Activated naive CD4-positive, alpha-beta T cell treated with anti-CD3 and anti-CD28 coated beads, Interleukin-2, amount 10 ng/mL, durations not matched to agents 7 days and 5 days (primary cell): ENCODE results near the gene PEX16.

Experiments used
- CTCF ChIA-PET: fragments of 350-600 bp; sonication (Branson Sonifier 250); formaldehyde crosslinking; loops from one replicate; lab custom pipeline; 2021; ENCODE audit warnings: antibody characterized with exemption; lab: Charles Lee
- DNase-seq: peaks from one replicate; pipeline ENCODE4 v3.0.0-alpha.2; 2020
- H3K27ac Mint-ChIP-seq: one replicate; pipeline ENCODE4 v1.8.0; 2021; ENCODE audit warnings: mild to moderate bottlenecking, moderate library complexity, mixed read lengths
- H3K27me3 Mint-ChIP-seq: one replicate; pipeline ENCODE4 v1.8.0; 2021; ENCODE audit warnings: mild to moderate bottlenecking, mixed read lengths
- H3K36me3 Mint-ChIP-seq: one replicate; pipeline ENCODE4 v1.8.0; 2021; ENCODE audit warnings: mixed read lengths
- H3K4me1 Mint-ChIP-seq: one replicate; pipeline ENCODE4 v1.8.0; 2021; ENCODE audit warnings: mixed read lengths
- H3K4me3 Mint-ChIP-seq: one replicate; pipeline ENCODE4 v1.8.0; 2021; ENCODE audit warnings: mild to moderate bottlenecking, moderate library complexity, mixed read lengths
- H3K9me3 Mint-ChIP-seq: one replicate; pipeline ENCODE4 v1.8.0; 2021; ENCODE audit warnings: mixed read lengths

The PEX16 gene

DNA sequence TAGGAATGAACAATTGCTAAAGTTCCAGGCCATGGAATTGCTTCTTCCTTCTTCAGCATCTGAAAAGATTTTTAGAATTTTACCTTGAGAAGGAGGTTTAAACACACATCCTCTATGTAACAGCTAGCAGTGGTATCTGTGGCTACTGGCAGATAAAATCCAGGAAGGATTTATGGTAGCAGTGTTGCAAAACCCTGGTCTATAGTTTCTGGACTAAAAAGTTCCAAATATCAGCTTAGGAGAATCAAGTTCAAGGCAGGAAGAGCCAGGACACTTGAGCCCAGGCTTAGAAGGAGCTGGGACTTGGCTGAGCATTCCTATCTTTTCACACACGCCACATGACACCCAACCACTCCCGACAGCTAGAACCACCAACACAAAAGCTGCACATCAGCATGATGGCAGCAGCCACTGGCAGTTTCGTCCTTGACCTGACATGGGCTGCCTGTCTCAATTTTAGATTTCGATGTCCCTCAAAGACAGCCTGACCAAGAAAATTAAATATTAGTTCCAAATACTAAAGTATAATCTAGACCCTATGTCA, 18.9 kb upstream of the PEX16 start:
- no peak overlapping the region for H3K4me3 Mint-ChIP-seq
- H3K9me3 Mint-ChIP-seq, result no peaks in the 10 kb centered on the region
- no peak overlapping the region for H3K27ac Mint-ChIP-seq
- peaks cover 2% of the 10 kb centered on the region for H3K4me1 Mint-ChIP-seq
- H3K27me3 Mint-ChIP-seq, result no peaks in the 10 kb centered on the region
- H3K36me3 Mint-ChIP-seq, result peaks cover 8% of the 10 kb centered on the region
- no peak for DNase-seq
- CTCF ChIA-PET, result interaction anchor here (2.1 kb wide), 1 partner anchor 29 kb away, joined by 6 read pairs; no protein-coding TSS in a partner anchor

DNA sequence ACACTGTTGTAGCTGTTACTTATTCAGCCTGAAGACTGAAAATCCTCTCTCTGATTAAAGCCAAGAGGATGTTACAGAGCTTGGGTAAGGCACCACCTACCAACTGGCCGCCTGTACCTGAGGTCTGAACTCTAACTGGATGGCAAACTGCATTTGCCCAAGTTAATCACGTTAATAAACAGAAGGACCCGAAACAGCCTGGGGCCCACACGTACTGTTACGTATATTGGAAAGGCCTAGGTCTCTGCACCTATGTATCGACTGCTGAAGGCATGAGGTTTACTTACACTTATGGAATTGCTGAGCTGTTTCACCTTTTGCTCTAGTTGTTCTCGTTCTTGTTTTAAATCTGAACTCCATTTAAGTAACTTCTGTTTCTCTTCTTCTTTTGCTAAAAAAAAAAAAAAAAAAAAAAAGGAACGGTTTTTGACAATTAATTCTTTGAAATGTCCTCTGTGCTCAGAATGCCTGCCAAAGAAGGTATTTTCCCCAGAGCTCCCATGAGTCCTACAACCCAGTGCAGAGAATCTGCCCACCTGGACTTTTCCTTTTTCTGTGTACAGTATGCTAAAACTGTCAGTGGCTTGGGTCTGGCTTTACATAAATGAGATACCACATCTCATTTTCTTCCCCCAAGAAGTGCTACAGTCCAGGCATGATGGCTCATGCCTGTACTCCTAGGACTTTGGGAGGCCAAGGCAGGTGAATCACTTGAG, 17.8 kb upstream of the PEX16 start:
- H3K9me3 Mint-ChIP-seq, result no peaks in the 10 kb centered on the region
- no peak overlapping the region for H3K27ac Mint-ChIP-seq
- no peaks in the 10 kb centered on the region for H3K27me3 Mint-ChIP-seq
- CTCF ChIA-PET, result interaction anchor here (2.1 kb wide), 1 partner anchor 30 kb away, joined by 6 read pairs; no protein-coding TSS in a partner anchor
- H3K36me3 Mint-ChIP-seq, result peaks cover 10% of the 10 kb centered on the region
- H3K4me1 Mint-ChIP-seq, result peaks cover 13% of the 10 kb centered on the region
- H3K4me3 Mint-ChIP-seq, result no peak overlapping the region
- DNase-seq, result no peak

DNA sequence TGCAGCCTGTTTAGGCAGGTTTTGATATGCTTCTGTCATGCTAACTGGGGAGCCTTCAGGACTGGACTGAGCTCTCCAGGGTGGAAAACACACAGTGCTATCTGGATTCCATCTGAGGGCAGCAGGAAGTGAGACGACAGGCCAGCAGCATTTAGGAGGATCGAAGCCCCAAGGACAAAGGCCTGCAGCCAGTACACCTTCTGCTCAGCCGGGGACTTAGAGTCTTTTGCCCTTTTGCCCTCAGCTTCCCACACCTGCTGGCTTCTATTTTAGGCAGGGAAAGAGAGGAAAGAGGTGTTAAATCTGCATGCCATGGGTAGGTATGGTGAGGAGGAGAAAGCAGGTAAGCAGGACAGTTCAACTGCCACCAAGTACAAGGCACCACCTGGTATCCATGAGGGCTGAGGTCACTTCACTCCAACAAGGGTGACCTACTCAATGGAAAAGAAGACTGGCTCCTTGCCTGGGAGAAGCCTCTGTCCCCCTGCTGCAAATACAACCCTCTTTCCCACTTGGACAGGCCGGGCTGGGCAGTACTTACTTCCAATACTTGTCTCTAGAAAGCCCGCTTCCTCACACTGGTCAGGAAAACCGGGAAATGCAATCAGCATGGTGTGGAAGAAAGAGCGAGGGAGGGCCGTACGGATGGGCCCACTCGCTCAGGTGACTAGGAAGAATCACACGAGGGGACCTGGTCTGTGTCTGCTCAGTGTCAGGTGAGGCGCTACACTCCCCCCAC, 17.1 kb upstream of the PEX16 start:
- peaks cover 21% of the 10 kb centered on the region for H3K4me1 Mint-ChIP-seq
- H3K9me3 Mint-ChIP-seq, result no peaks in the 10 kb centered on the region
- no peak for DNase-seq
- no peaks in the 10 kb centered on the region for H3K27me3 Mint-ChIP-seq
- CTCF ChIA-PET, result no interaction called here
- H3K36me3 Mint-ChIP-seq, result peaks cover 10% of the 10 kb centered on the region
- no peak overlapping the region for H3K4me3 Mint-ChIP-seq
- peak overlapping the region; percentile 33 for H3K27ac Mint-ChIP-seq

DNA sequence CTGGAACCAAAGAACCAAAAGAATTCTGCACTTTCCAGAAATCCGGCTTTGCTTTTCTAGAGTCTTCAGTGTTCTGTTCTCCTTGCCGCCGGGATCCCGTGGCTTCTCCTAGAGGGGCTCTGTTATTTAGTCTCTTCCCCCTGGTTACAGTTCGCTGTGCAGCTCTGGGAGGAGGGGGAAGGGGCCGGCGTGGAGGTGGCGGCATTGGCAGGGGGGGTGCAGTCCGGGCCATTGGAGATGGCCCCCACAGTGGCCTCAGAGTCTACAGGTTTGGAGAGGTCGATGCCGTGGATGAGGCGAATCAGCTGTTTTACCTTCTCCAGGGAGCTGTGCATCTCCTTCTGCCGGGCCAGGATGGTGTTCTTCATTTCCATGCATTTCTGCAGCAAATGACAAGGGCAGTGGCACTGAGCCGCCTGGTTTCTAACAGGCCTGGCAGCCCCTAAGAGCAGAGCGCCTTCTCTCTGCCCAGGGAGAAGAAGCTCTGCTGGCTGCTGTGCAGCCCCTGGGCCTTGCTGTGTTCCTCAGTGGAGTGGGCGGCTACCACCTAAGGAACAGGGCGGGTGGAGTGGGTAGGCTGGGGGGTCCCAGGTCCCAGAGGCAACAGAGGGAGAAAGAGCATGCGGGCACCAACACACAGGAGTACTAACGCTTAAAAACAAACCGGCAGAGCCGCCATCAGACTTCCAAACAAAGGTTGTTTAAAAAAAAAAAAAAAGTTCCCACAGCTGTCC, 16.3 kb upstream of the PEX16 start:
- Mint-ChIP-seq H3K27ac (no peak overlapping the region), H3K27me3 (no peaks in the 10 kb centered on the region), H3K9me3 (no peaks in the 10 kb centered on the region), H3K36me3 (peaks cover 10% of the 10 kb centered on the region), H3K4me3 (no peak overlapping the region), H3K4me1 (peaks cover 26% of the 10 kb centered on the region)
- CTCF ChIA-PET, result no interaction called here
- DNase-seq, result no peak

DNA sequence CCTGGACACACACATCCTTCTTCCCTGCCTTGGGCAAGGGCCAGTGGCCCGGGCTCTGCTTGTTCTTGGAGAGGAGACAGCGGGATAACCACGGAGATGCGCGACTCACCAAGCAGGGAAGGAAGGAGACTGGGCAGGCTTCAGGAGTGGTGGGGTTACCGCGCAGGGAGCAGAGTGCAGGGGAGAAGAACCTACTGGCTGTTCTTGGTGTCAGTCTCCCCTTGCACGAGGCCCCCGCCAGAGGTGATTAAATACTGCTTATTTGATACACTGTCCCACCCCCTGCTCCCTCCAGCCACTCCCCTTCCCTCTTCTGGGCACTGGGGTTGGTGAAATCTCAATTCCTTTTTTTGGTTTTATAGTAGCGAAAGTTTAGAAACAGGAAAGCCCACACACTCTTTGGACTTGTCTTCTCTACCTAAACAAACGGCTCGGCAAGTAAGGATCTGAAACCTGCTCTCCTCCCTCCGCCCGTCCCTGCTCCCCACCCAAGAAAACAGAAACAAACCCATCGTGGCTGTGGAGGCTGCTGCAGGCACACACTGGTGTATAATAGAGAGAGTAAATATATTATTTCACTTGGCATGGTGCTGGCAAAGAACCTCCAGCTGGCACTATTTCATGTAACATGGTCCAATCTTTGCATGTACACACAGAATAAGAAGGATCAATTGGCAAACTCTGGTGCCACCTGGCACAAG, 15.6 kb upstream of the PEX16 start:
- Mint-ChIP-seq H3K36me3 (peaks cover 10% of the 10 kb centered on the region), H3K27me3 (no peaks in the 10 kb centered on the region), H3K4me1 (peaks cover 30% of the 10 kb centered on the region), H3K9me3 (no peaks in the 10 kb centered on the region), H3K4me3 (no peak overlapping the region), H3K27ac (no peak overlapping the region)
- CTCF ChIA-PET, result no interaction called here
- no peak for DNase-seq

DNA sequence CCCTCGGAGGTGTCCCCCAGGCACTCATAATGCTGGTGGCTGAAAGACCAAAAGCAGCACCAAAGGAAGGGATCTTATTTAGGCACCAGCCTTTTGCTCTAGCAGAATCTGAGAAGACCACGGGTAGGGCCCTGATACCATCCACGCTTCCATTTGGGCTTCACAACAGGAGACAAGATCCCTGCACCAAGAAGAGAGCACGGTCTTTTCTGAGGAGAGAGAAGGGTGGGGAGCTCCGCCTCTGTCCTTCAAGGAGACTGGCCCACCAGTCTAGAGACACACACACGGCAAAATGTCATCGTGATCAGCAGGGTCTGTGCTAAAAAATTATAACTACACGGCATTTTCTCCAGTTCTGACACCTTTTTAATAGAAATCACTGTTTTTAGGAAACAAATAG, 14.5 kb upstream of the PEX16 start:
- no peak for DNase-seq
- H3K36me3 Mint-ChIP-seq, result peaks cover 9% of the 10 kb centered on the region
- peaks cover 34% of the 10 kb centered on the region for H3K4me1 Mint-ChIP-seq
- no peaks in the 10 kb centered on the region for H3K27me3 Mint-ChIP-seq
- CTCF ChIA-PET, result interaction anchor here (1.9 kb wide), 1 partner anchor 33 kb away, joined by 5 read pairs; no protein-coding TSS in a partner anchor
- no peaks in the 10 kb centered on the region for H3K9me3 Mint-ChIP-seq
- H3K27ac Mint-ChIP-seq, result no peak overlapping the region
- H3K4me3 Mint-ChIP-seq, result no peak overlapping the region

DNA sequence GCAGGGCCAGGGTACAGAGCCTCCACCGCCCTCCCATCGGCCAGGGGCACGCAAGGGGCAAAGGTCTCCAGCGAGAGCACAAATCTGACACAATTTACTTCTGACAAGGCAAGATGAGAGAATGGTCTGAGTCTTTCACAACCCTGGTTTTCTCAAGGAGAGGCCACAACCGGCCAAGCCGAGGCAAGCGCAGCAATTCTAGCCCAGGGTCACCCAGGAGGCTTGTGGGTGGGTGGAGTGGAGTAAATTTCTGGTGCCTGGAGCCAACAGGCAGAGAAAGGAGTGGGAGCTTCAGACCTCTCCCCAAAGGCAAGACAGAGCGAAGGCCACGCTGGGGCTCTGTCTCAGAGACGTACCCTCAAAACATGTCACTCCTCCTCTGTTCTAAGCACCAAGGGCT, 14.1 kb upstream of the PEX16 start:
- H3K4me1 Mint-ChIP-seq, result peaks cover 37% of the 10 kb centered on the region
- CTCF ChIA-PET, result interaction anchor here (1.9 kb wide), 1 partner anchor 33 kb away, joined by 5 read pairs; no protein-coding TSS in a partner anchor

DNA sequence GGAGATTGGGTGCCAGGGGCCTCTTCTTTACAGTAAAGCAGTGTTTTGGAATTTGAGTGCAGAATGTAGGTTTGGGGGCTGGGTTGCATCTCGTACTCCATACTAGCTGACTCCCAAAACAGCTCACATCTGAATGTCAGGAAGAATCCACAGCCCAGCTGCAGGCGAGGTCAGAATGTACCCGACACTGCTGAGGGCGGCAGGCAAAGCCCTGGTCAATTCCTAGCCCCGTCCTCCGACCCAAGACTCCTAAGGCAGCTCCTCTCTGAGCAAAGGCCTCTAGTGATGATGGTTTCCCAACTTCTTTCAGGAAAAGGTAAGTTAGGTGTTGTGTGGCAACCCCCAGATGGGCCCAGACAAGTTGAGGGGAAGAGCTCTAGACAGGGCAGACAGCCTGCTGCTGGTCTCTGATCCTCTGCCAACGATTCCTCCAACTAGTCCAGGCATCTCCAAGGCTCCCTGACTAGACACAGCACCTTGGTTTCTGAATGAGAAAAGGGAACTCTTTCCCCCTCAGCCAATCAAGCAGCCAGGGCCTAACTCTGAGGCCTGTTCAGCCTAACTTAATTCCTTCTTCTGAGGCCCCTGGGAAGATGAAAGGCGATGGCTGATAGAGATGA, 13.4 kb upstream of the PEX16 start:
- H3K4me3 Mint-ChIP-seq, result no peak overlapping the region
- H3K27me3 Mint-ChIP-seq, result peaks cover 7% of the 10 kb centered on the region
- DNase-seq, result no peak
- H3K4me1 Mint-ChIP-seq, result peaks cover 37% of the 10 kb centered on the region
- peaks cover 7% of the 10 kb centered on the region for H3K36me3 Mint-ChIP-seq
- CTCF ChIA-PET, result interaction anchor here (1.1 to 1.9 kb wide), 2 partner anchors 14 to 34 kb away, joined by 4 to 5 read pairs; partner anchors contain the start of gene PEX16
- H3K9me3 Mint-ChIP-seq, result no peaks in the 10 kb centered on the region
- H3K27ac Mint-ChIP-seq, result peak overlapping the region; percentile 93

More for the DNA sequence above, 14.1 kb upstream of the PEX16 start:
- peaks cover under 1% of the 10 kb centered on the region for H3K27me3 Mint-ChIP-seq
- H3K9me3 Mint-ChIP-seq, result no peaks in the 10 kb centered on the region
- no peak for DNase-seq
- H3K27ac Mint-ChIP-seq, result peak overlapping the region; percentile 93
- peaks cover 8% of the 10 kb centered on the region for H3K36me3 Mint-ChIP-seq
- H3K4me3 Mint-ChIP-seq, result no peak overlapping the region

DNA sequence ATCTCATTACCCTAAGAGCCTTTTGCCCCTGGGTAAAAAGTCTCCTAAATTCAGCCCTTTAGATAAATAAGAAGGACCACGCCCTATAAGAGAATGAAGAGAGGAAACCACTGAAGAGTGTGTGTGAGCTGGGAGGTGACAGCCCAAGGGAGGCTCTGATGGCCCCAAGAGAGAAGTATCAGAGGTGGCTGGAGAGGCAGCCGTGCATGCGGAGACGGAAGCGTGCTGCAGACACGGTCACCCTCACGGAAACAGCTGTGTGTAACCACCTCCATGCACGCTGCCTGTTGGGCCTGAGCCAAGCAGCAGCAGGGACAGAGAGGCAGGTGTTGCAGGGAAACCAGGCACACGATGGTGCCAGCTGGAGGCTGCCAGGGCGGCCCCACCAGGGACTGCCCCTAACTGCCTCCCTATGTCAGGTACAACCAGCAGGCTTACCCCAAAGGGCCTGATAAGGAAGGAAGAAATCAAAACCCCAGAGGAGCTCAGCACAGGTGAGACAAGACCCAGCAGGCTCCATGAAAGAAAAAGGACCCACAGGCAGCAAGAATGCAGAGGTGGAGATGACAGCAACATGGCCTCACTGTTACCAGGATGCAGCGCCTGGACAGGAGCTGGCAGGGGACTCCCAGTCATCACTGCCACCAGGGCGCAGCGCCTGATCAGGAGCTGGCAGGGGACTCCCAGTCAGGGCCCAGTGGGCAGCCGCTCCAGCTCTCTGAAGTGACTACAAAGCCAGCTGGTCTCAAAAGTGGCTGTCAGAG, 12.5 kb upstream of the PEX16 start:
- peak overlapping the region; percentile 93 for H3K27ac Mint-ChIP-seq
- peak; percentile 59 for DNase-seq
- peaks cover 7% of the 10 kb centered on the region for H3K36me3 Mint-ChIP-seq
- H3K27me3 Mint-ChIP-seq, result peaks cover 16% of the 10 kb centered on the region
- peaks cover 37% of the 10 kb centered on the region for H3K4me1 Mint-ChIP-seq
- no peaks in the 10 kb centered on the region for H3K9me3 Mint-ChIP-seq
- H3K4me3 Mint-ChIP-seq, result peak overlapping the region; percentile 52
- CTCF ChIA-PET, result interaction anchor here (1.1 to 1.9 kb wide), 2 partner anchors 13 to 35 kb away, joined by 4 to 5 read pairs; partner anchors contain the start of gene PEX16

DNA sequence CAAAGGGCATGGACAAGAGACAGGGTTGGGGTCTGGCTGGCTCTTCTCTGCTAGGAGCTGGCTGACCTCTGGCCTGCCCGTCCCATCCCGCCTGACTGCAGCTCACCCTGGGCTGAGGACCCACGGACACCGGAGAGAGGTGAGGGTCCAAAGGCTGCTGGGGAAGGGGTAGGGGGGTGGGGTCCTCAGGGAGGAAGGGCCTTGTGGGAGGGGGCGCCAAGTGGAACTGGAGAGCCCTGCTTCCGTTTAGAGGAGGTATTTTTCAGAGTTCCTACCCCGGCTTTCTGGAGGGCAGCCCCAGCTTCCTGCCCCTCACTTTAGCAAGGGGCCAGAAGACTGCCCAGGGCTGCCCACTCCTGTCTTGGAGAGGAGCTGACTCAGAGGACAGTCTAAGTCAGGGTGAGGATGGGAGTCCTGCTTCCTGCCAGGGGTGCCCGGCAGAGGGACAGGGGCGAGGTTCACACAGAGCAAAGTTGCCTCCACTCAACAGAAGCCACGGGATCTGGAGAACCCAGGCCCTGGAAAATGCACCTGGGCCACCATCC, 11.9 kb upstream of the PEX16 start:
- no peak for DNase-seq

DNA sequence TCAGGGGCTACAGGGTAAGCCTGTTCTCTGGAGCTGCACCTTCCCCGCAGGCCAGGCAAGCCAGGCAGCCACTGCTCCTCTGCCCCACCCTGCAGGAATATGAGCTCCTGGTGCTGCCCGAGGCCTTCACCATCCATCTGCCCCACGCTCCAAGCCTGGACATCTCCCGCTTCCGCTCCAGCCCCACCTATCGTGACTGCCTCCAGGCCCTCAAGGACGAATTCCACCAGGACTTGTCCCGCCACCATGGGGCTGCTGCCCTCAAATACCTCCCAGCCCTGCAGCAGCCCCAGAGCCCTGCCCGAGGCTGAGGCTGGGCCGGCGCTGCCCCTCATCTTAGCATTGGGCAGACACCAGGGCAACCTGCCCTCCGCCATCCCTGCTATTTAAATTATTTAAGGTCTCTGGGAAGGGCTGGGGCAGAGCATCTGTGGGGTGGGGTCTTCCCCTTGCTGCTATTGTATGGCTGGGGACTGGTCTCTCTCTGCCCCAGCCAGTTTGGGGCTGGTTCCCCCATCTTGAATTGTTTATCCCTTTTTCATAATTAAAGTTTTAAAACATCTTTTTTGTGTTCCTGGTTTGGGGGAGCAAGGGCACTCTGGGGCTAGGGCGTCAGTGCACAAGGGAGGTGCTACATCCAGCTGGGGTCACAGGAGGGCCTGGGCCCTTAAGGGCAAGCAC, 11.0 kb upstream of the PEX16 start:
- no peak for DNase-seq
- CTCF ChIA-PET, result no interaction called here
- H3K36me3 Mint-ChIP-seq, result peaks cover 5% of the 10 kb centered on the region
- peak overlapping the region; percentile 28 for H3K27ac Mint-ChIP-seq
- peaks cover 31% of the 10 kb centered on the region for H3K27me3 Mint-ChIP-seq
- H3K4me1 Mint-ChIP-seq, result peaks cover 42% of the 10 kb centered on the region
- no peaks in the 10 kb centered on the region for H3K9me3 Mint-ChIP-seq
- H3K4me3 Mint-ChIP-seq, result no peak overlapping the region

More for the DNA sequence above, 11.9 kb upstream of the PEX16 start:
- CTCF ChIA-PET, result no interaction called here
- H3K27ac Mint-ChIP-seq, result peak overlapping the region; percentile 93
- H3K36me3 Mint-ChIP-seq, result peaks cover 7% of the 10 kb centered on the region
- H3K9me3 Mint-ChIP-seq, result no peaks in the 10 kb centered on the region
- peak overlapping the region; percentile 52 for H3K4me3 Mint-ChIP-seq
- peaks cover 37% of the 10 kb centered on the region for H3K4me1 Mint-ChIP-seq
- H3K27me3 Mint-ChIP-seq, result peaks cover 22% of the 10 kb centered on the region
